GM12865 (cell line): ENCODE results near the gene TMEM132A.

ENCODE experiments used
- DNase-seq: peaks from one replicate; pipeline ENCODE4 v3.0.0; 2010; ENCODE audit warnings: low read depth
- H3K4me3 ChIP-seq: 2 replicates; pipeline ENCODE4 v1.5.1; 2011; ENCODE audit warnings: mild to moderate bottlenecking, low read depth, low read length, control low read depth
- CTCF ChIP-seq: IDR thresholded peaks from 2 replicates; pipeline ENCODE4 v1.5.1; 2011; ENCODE audit warnings: low read length, control low read depth, low read depth, inconsistent platforms; ENCODE audit not compliant: insufficient read depth; ENCODE audit errors: missing control alignments

Gene TMEM132A

GRCh38 chr11:60944490-60945294 is 20.4 kb downstream of the TMEM132A start:
- TF ChIP-seq CTCF: peak; percentile 48
- H3K4me3 ChIP-seq: no peak overlapping the region
- DNase-seq: peak; percentile 59

- H3K4me3 ChIP-seq: no peak overlapping the region
- DNase-seq: no peak
- no peak for TF ChIP-seq CTCF
Measured at GRCh38 chr11:60945295-60945667, 21.0 kb downstream of the TMEM132A start.

DNA sequence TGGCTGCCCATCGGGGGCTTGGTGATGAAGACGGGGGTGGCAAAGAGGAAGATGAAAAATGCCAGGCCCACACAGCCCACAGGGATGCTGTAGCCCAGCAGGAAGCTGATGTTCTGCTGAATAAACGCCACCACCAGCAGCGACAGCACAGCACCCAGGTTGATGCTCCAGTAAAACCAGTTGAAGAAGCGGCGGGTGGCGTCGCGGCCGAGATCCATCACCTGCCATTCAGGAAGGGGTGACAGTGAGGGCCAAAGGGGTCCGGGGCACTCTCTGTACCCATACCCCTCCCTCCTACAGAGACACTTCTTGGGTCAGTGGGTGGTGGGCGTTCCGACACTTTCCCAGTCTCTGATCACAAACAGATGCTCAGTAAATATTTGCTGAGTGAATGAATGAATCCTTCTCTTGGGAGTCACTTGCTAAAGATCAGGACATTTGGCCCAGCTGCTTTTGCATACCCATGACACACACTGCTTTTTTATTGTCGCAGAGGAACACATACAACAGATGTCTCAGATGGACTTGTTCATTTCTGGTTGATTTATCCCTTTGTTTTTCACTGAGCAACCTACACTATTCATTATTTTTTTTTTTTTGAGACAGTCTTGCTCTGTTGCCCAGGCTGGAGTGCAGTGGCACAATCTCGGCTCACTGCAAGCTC is 22.5 kb downstream of the TMEM132A start:
- no peak for TF ChIP-seq CTCF
- no peak for DNase-seq
- H3K4me3 ChIP-seq: no peak overlapping the region

DNA sequence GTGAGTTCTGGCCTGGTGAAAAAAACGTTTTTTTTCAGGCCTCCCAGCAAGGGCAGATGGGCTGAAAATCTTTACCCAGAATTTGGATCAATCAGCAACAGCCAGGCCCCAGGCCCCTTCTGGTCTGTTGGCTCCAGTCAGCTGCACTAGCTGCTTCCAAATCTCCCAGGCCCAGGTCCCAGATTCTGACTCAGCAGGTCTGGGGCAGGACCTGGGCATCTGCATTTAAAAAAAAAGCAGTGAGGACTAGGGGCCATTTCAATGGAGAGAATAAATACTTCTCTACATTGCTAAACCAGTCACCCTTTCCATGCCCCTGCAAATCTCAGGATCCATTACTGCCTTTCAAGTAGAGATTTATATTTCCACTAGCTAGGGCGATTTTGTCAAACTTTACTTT is 23.4 kb downstream of the TMEM132A start:
- no peak for DNase-seq
- TF ChIP-seq CTCF: no peak
- no peak overlapping the region for H3K4me3 ChIP-seq

DNA sequence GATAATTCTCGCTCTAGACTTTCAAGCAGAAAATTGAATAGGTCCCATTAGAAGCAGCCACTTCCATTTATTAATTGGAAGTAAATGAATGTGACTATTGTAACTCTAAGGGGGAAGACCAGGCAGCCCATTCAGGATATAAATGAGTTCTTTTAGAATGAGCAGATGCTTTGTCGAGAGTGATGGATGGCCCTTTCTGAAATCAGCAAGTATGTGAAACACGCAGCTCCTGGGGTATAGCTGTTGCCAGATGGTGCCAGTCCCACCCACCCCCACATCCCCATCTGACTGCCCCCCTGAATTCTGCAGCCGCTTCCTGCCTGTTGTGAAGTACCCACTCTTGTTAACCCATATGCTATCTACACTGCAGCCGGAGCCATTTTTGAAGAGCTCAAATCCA is 24.0 kb downstream of the TMEM132A start:
- no peak for TF ChIP-seq CTCF
- H3K4me3 ChIP-seq: no peak overlapping the region

DNA sequence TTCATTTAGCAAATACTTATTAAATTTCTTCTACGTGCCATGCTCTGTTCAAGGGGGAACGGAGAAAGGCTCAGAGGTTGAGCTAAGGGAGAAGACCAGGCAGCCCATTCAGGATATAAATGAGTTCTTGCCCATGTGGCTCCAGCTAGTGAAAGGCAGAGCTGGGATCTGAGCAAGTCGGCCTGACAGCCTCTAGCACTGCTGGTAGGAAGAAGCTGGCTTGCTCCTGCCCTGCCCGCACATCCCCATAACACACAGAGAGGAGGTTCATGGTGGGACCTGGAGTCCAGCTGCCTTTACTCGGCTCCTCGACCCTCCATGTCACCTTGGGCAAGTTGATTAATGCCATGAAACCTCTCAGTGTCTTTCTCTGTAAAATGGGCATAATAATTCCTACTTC is 25.8 kb downstream of the TMEM132A start:
- no peak for DNase-seq
- H3K4me3 ChIP-seq: peak overlapping the region; percentile 73
- TF ChIP-seq CTCF: no peak

More for the DNA sequence above, 24.0 kb downstream of the TMEM132A start:
- no peak for DNase-seq
